HFF-Myc (cell line): ENCODE data around the gene SYNJ1.
"Not testable (repeated sequence)": the region's sequence is repeated elsewhere in the genome, so short reads cannot be mapped to it uniquely, and the experiment has no call there.

Experiments used
- DNase-seq: peaks from one replicate; pipeline ENCODE4 v3.0.0-alpha.2; 2011; ENCODE audit warnings: low read depth; ENCODE audit errors: extremely low read depth
- H3K4me3 ChIP-seq: replicated peaks from 2 replicates; pipeline ENCODE4 v1.5.1; 2011; ENCODE audit warnings: low read depth, mild to moderate bottlenecking, control low read depth, low read length
- CTCF ChIP-seq: IDR thresholded peaks from 2 replicates; pipeline ENCODE4 v1.5.1; 2012; ENCODE audit warnings: mild to moderate bottlenecking, low read depth, low read length, control low read depth; ENCODE audit errors: missing control alignments

Gene SYNJ1

DNA sequence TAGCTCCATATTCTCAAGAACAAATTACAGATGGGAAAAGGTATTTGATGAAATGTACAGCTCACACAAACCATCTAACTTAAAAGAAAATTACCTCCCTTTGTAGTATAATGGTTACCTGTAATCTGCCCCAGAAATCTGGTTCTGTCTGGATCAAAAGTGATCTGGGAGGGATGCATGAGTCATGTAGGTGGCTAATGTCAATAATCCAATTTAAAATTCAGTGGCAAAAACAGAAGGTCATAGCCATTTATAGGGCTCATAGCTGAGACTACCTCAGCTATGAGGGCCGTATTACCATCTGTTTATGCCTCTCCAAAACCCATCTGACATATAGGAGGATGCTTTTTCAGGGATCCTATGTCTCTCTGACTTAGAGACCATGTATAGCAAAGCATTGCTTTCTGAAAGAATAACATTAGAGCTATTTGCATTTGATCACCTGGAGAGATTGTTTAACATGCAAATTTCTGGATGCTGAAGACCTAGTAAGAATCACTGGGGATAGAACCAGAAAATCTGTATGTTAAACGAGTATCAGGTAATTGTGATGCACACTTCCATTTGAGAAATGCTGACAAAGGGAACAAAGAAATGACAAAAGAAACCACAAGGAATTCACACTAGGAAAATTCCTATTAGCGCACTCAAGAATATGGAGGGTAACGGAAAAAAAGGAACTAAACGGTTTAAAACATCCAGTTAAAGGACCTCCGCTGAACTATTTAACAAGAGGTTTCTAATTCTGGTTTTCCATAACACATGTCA is 26.2 kb upstream of the SYNJ1 start:
- DNase-seq = no peak
- H3K4me3 ChIP-seq = no peak overlapping the region
- no peak for TF ChIP-seq CTCF

DNA sequence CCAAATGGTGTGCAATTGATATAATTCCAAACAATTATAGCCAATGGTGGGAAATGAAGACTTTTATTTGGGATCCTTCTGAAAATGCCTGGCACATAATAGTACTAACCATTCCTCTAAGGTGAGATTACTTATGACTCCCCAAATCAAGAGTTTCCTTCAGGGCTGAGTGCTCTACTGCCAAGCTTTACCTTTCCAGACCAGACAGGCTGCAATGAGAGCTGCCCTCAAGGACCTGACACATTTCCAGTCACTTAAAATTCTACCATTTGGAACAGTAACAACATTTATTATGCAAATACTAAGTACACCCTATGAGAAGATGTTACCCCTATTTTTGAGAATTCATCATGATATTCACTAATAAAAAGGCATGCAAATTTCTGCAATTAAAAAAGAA is 22.6 kb upstream of the SYNJ1 start:
- TF ChIP-seq CTCF = no peak
- DNase-seq = no peak
- no peak overlapping the region for H3K4me3 ChIP-seq

- no peak overlapping the region for H3K4me3 ChIP-seq
- no peak for TF ChIP-seq CTCF
- no peak for DNase-seq
Observed at GRCh38 chr21:32749662-32750061, 21.8 kb upstream of the SYNJ1 start.

- DNase-seq = no peak
- no peak overlapping the region for H3K4me3 ChIP-seq
- no peak for TF ChIP-seq CTCF
Observed at GRCh38 chr21:32748529-32748928, 20.7 kb upstream of the SYNJ1 start.

DNA sequence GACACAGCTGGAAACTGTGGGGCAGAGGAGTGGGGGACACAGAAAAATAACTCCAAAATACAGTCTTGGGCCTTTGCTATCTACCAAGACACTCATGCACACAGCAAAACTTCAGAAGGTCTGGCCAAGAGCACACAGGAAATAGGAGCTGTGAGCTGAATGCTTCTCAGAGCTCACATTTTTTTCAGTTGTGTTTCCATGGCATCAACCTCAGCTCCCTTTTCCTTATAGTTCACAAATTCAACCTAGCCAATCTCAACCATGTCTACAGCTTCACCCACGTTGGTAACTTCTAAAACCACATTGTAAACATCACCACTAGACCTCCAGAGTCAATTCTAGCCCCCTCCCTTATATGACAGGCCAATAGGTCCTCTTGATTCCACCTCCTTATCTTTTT is 19.6 kb upstream of the SYNJ1 start:
- DNase-seq = no peak
- no peak for TF ChIP-seq CTCF
- no peak overlapping the region for H3K4me3 ChIP-seq

DNA sequence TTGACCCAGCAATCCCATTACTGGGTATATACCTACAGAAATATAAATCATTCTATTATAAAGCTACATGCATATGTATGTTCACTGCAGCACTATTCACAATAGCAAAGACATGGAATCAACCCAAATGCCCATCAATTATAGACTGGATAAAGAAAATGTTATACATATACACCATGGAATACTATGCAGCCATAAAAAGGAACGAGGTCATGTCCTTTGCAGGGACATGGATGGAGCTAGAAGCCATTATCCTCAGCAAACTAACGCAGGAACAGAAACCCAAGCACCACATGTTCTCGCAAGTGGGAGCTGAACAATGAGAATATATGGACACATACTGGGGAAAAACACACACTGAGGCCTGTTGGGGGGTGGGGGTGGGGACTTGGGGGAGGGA is 18.9 kb upstream of the SYNJ1 start:
- DNase-seq, H3K4me3 ChIP-seq: not testable (repeated sequence)

- no peak overlapping the region for H3K4me3 ChIP-seq
- TF ChIP-seq CTCF = no peak
- DNase-seq = no peak
Observed at GRCh38 chr21:32742396-32742795, 14.6 kb upstream of the SYNJ1 start.
